SHP77 (cell line): ENCODE measurements around the gene ATG4C.

Source experiments
- DNase-seq, 2 experiments: peaks; one replicate each; lab custom pipeline; 2025; lab: John Stamatoyannopoulos, UW

Gene ATG4C

DNA sequence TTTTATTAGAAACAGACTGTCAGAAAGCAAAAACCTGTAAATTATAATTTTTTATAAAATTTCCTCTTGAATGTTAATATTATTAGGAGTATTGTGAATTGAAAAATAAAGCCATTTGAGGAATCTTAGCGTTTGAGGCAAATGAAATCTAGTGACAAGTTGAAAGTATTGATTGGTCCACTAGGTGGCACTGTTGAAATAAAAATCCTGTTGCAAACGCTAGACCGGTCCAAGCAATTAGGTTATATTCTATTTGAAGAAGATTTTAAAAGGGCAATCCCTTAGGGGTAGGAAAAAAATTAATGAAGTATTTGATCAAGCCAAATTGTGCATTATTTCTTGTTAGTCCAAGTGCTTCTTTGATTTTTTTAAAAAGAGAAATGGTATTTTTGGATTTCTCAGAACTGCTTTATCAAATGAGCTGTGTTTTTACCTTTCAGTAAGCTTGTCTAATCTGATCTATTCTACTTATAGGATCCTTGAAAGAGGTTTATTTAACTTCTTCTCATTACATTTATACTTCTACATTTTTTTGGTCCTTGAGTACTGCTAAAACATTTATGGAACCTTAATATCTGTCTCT lies 57.7 kb downstream of the ATG4C start:
- DNase-seq = peak; percentile 10 to 18

DNA sequence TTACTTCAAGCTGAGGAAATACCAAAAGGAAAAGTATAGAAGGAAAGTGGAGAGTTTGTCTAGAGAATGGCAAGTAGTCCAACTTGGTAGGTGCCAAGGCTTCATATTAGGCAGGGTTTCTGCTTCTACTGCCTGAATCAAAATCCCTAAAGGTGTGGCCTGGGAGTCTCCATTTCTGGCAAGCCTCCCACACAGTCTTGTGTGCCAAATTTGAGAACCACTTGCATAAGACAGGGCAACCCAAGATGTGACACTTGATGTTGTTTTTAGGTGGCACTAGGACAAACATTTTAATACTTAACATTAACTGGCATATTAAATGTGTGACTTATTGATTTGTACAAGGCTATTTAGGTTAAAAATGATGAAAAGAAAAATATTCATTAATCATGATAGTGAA lies 60.1 kb downstream of the ATG4C start:
- DNase-seq = no peak

DNA sequence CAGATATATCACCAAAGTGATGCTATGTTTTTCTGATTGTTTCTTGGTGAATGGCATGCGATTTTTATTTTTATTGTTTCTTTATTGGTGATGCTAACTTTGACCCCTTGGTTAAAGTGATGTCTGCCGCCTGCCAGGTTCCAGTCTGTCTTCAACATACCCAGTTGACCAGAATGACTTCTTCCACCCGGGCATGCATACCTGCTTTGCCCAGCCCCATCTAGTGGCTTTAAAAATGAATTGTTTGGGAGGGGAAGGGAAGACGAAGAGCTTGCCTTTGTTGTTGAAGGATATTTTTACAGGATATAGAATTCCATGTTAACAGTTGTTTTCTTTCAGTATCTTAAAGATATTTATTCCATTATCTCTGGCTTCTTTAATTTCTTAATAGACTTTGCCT lies 65.1 kb downstream of the ATG4C start:
- no peak for DNase-seq

DNA sequence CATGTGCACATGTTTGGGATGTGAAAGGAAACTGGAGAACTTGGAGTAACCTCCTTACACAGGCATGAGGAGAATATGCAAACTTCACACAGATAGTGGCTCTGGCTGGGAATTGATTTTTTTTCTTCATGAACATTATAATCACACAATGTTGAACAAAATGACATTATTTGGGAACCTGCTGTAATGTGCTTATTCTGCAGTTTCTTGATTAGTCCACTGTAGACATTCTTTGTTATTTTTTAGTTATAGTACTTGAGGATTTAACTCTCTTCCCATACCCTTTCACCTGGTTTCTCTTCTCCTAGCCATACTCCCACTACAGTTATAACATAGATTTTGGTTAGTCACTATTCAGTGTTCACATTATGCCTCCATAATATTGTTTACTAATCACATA lies 68.3 kb downstream of the ATG4C start:
- no peak for DNase-seq

DNA sequence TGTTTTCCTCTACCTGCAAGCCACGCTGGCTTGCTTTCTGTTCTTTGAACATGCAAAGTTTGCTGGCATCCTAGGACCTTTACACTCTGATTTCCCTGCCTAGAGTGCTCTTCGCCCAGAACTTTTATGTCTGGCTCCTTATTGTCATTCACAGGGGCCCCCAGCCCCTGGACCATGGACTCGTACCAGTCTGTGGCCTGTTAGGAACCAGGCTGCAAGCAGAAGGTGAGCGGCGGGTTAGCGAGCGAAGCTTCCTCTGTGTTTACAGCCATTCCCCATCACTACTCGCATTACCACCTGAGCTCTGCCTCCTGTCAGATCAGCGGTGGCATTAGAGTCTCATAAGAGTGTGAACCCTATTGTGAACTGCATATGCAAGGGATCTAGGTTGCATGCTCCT lies 73.0 kb downstream of the ATG4C start:
- no peak for DNase-seq

DNA sequence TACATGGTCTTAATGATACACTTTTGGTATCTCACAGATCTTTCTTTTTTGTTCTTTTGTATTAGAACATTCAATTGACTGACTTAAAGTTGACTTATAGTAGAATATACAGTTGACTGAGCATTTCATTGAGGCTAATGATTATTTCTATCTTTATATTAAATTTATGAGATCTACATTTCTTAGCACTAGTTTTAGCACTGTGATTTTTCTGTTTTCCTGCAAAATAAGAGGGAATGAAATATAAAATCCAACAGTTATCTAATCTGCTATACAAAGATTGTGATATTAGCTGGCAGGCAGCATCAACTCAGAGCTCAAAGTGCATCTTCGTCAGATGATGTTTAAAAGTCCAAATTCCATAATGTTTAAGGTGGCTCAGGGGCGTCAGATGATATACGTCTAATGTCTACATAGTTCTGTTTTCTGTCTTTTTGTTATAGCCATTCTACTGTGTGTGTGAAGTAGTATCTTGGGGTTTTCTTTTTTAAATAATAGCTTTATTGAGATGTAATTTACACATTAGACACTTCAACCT lies 85.4 kb downstream of the ATG4C start:
- DNase-seq = no peak

DNA sequence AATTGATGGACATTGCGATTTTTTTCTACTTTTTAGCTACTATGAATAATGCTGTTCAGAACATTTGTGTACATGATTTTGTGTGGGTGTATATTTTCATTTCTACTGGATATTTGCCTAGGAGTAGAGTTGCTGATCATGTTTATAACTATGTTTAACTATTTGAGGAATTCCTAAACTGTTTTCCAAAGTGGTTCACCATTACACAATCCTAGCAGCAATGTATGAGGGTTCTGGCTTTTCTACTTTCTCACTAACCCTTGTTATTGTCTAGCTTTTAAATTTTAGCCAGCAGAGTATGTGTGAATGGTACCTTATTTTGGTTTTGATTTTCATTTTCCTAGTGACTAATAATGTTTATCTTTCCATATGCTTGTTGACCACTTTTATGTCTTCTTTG lies 86.2 kb downstream of the ATG4C start:
- no peak for DNase-seq

DNA sequence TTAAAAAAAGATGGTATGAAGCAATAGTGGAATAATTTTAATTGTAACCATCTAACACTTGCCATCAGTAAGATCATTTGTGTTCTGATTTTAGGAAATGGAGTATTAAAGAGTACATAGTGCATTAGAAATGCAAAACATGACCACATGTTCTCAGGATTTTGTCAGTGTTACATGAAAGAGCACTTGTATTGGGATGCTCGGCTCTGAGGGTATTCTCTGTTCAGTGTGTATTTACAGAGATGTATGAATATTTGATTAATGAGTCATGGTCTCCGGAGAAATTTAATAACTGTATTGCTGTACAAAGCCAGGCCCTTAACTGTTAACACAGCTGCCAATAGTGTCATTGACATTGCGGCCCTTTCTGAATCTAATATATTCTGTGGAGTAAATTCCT lies 91.7 kb downstream of the ATG4C start:
- DNase-seq = peak; percentile 72 to 75

DNA sequence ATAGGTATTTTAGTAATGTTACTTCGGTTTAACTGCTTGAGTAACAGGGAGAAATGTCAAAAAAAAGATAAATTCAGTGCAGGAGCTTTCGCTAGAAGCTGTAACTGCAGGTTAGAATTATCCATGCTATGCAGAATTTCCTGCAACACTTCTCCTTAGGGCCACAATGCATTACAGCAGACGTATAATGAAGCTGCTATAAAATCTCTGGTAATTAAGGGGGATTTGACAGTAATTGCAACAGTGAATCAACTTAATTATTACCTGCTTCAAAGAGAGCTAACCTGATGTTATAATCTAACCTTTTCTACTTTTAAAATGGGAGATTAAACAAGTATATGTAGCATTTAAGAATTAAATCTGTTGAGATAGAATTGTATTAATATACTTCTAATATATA lies 92.6 kb downstream of the ATG4C start:
- no peak for DNase-seq

DNA sequence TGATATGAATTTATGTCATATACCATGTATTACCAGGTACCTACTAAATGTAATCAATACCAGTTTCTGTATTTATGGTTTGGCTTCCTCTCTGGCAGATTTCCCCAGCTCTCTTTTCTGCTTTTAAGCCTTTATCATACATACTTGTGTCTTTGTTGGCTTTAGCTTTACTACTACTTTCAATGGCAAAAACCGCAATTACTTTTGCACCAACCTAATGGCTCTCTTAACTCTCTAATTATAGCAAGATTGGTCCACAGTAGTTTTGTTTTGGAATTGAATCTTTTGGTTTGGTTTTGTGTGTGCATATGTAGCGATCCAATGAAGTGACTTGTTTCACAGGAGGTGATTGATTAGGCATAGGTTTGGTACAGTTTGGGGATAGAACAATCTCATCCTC lies 93.6 kb downstream of the ATG4C start:
- no peak for DNase-seq

DNA sequence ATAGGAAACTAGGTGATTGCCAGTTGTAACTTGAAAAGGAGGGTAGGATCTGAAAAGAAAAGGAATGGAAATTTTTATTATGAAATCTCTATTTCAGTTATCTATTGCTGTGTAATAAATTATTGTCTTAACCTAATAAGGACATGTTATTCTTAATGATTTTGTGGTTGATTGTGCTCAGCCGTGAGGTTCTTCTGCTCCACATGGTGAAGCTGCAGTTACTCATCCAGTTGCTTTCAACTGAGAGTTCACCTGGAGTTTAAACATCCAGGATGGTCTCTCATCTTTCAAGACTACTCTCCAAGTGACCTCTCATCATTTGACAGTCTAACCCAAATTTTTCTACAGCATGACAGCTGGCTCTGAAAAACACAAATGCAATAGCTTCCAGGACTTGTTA lies 96.0 kb downstream of the ATG4C start:
- no peak for DNase-seq

DNA sequence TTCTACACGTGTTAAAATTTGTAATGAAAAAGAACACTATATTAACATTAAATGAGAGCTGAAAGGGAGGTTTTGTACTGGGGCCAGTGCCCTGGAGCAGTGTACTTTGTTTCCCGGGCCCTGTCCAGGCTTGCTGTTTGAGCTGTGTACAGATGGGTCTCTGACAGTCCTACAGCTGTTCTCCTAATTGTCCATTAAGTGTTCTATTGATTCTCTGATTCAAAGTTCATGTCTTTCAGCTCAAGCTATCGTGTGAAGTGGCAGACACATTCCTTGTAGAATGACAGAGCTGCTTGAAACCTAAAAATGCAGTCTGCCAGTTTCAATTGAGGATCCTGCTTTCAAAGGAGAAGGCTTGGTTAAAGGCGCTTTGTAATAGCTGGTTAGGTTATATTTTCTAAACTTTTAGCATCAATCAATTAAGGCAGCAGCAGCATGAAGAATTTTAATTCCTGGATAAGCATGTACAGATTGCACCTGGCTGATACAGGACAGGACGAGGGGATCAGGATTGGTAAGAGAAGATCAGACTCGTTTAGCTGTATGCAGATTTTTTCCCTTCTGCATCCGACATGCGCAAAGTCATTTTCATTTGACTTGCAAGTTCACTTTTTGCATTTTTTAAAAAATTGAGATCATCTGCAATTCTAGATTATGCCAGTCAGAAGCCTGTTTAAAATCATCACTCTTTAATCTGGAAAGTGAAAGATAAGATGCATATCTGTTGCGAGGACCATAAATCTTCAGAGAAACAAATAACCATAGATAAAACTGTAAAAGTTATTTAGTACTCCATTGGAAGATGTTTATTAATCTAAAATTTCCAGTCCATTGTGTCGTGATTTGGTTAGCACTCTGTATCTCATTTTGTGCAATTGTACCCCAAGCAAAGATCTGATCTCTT lies 98.5 kb downstream of the ATG4C start:
- peak in 1 of 2 experiments; percentile 14 for DNase-seq

DNA sequence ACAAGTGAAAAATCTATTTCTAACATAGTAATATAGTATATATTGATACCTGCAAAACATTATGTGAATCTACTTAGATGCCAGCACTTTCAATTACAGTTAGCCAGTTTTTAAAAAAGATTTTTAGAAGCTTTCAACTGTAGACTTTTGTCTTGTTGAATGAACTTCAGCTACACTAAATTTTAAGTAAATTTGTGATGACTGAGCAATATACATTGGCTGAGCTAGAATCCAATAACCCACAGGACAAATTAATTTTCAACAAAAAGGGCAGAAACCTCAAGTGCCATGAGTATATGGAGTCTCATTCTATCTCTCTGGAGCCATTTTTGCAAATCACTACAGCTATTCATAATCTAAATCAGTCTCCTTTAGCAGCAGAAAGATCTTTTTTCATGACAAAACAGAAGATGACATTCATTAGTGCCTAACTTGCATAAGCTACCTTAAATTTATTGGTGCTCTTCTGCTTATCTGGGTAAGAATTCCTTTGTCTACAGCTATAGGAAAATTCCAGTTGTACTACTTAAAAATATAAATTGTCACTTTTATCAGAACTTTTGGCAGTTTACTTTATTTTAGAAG lies 100.3 kb downstream of the ATG4C start:
- DNase-seq = no peak

DNA sequence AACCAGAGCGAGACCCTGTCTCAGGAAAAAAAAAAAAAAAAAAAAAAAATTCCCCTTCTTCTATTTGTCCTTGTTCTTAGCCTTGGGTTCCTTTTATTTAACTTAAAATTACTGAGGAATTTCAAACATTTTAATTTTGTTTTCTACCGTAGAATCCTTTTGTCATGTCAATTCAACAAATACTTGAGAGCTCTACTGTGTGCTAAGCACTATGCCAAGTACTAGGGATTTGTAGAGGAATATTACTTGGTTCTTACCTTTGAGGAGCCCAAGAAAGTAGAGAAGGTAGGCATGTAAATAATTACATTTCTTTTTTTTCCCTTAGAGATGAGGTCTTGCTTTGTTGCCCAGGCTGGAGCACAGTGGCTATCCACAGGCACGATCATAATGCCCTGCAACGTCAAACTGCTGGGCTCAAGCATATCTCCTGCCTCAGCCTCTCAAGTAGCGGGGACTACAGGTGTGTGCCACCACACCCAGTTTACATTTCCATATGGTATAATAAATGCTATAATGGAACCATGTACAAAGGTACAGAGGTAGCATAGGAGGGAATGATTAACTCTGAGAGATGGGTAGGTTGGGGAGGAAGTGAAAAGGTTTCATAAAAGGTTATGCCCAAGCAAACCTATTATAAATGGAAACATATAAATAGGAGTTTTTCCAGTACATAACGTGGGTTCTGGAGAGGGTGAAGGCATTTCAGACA lies 104.0 kb downstream of the ATG4C start:
- DNase-seq = no peak

DNA sequence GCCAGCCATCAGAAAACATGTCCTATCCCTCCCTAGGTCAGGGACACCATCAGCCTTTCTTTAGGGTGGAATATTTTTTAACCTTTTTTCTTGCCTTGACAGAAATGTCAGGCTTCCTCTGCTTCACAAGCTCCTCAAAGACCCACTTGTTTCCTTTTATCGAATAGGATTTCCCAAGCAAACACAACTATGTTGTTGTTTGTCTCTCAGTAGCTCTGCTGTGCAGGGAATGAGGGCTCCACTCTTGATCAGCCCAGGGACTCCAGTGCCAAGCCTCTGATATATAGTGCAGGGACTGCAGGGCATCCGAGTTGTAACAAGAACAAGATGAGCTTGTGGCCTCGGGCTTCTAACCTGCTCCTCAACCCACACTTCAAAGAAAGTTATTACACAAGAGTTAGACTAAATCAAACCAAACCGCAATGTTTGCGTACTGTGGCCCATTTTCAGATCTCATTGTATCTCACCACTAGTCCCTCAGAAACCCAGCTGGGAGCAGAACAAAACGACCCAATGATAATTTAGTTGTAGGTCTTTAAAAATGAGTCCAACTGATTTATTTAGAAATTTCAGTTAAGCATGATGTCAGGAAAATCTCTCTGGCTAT lies 108.1 kb downstream of the ATG4C start:
- DNase-seq = no peak

DNA sequence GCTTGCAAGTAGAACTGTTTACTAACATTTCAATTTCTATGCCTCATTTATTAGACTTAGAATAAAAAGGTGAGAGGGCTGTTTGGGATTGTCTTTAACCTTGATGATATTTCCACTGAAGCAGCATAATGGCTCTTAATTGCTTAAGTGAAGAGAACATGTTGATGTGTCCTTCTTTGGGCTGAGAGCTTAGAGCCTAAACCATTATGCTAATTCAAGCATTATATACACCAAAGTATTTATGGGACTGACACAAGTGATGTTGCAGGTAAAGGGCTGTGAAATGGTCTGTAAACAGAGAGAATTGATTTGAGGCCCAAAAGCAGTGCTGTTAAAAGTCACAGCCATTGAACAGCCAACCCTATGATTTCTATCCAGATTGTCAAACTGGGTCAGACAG lies 113.9 kb downstream of the ATG4C start:
- no peak for DNase-seq

DNA sequence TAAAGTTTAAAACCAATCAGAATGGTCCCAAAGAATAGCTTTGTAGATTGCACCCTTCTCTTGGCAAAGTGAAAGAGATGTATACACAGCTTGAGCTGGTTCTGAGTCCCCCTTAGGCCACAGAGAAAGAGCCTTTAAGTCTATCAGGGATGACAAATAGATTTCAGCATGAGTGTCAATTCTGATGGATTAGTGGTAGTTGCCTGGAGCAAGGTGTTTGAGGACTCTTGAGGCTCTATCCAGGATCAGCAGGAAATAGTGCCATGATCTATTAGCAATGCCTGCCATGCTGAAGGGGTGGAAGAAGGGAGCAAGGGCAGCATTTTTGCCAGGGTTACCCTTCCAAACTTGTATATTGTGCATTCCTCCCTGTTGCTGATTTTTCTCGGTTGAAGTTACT lies 116.6 kb downstream of the ATG4C start:
- no peak for DNase-seq

DNA sequence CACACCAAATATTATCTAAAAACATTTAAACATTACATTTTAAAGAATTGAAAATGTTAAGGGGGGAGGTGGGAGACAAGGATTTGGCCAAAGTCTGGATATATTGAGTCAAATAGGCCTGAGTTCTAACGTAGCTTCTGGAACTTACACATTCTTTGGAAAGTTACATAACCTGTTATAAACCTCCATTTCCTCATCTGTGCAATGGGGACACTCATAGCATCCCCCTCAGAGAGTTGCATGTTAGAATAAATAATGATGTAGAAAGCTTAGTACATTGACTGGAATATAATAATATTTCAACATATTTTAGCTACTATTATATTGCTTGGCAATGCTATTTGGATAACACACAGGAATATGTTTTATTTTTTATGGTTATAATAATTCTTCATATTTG lies 117.7 kb downstream of the ATG4C start:
- DNase-seq = no peak

DNA sequence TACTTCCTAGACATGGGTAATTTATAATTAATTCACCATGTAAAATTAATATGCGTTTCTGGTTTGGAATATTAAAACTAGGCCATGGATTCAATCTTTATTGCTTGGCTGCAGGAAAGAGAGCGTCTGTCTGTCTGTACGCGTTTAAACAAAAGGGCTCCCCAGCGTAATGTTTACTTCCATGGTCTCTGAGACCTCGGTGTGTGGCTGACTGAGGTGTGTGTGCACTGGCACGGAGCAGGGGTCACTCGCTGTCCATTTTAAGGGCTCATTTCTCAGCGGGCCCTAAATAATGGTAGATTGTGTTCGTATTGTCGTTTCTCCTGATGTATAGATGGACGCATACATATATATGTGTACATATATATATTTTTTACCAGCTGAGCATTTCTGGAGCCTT lies 119.6 kb downstream of the ATG4C start:
- DNase-seq = no peak

DNA sequence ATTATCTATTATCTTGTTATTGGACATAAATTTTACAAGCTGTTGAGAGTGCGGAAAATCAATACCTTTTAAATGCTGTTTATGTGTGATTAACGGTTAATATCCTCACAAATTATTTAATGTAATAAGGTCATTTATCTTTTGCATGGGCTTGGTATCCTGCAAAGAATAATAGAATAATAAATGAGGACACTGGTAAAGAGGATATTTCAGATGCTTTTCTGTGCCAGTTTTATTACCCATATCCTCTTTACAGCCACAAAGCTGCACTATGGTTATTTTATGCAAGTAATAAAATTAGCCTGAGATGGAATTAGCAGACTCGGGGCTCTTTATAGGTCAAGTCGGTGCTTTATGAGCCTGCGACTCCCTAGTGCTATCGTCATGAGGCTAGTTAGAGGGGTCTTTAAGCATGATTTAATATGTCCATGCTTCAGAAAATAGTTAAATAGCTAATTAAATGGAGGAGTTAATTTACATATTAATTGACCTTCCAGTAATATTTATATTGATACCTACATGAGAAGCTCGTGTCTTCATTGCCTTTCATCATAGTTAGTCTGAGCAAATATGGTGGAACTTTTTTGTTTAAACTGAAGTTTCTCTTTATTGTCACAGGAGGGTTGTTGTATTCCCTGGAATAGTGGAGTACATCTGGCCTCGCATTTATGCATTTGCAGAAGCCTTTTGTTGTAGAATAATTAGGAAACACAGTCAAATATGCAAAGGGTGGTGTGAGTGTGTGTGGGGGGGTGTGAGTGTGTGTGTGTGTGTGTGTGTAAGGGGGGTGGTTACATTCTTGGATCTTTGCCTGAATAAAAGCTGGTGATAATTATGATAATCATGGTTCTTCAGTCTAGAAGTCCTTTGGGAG lies 120.3 kb downstream of the ATG4C start:
- no peak for DNase-seq

DNA sequence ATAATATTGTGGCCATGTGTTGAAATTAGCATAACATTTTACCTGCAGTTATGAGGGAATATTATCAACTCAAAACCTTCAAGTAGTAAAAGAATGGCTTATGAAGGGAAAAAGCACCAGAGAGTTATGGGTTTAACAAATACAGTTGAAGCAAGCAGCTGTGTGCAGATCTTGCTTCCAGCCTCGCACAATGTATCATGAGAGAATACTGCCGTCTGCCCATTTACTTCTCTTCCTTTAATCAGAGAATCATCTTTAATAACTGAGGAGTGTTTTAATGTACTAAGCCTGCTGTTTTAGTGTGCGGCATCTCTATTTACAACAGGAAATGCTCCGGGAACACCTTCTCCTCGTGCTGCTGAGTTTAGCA lies 120.9 kb downstream of the ATG4C start:
- DNase-seq = no peak
